CD4-positive, alpha-beta T cell treated with Interleukin-21 for 1 hour (primary cell): ENCODE measurements around the gene KCNH8.

Source experiments
- DNase-seq: peaks from one replicate; pipeline ENCODE4 v3.0.0-alpha.2; 2020

KCNH8 gene

GRCh38 chr3:19254784-19255338 is 106.6 kb downstream of the KCNH8 start:
- no peak for DNase-seq

DNA sequence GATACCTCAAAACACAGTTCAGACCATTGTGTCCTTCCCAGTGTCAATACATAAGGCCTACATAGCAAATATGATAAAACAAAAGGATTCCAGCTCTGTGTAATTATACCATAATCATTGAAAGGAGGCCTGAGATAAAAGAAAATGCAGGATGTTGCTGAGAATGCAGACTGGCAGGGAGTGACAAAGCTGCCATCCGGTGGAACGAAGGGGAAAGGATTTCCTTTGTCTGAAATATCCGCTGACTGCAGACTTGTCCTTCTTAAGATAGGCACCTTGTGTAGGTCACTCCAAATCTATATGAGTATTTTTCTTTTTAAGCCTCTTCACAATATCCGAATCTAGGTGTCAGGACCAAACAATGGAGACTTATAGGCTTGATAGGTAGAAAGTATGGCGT is 108.0 kb downstream of the KCNH8 start:
- DNase-seq, result no peak

DNA sequence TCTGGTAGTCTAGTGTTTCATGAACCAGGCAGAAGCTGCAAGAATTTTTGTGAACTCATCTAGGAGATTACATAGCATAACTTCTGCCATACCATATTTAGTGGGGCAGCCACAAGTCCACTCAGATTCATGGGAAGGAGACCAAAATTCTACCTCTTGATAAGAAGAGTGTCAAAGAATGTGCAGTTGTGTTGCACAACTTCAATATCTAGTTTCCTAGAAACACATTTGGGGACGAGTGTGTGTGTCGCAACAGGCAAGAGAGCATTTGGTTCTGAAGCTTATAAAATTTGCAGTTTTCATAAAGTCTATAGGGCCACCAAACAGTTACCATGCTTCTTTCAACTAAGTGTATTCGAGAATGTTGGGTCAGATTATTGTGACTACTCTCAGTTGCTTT is 115.3 kb downstream of the KCNH8 start:
- no peak for DNase-seq

GRCh38 chr3:19264424-19264823 is 116.1 kb downstream of the KCNH8 start:
- DNase-seq, result no peak

- no peak for DNase-seq
Measured at GRCh38 chr3:19267040-19267439, 118.7 kb downstream of the KCNH8 start.

DNA sequence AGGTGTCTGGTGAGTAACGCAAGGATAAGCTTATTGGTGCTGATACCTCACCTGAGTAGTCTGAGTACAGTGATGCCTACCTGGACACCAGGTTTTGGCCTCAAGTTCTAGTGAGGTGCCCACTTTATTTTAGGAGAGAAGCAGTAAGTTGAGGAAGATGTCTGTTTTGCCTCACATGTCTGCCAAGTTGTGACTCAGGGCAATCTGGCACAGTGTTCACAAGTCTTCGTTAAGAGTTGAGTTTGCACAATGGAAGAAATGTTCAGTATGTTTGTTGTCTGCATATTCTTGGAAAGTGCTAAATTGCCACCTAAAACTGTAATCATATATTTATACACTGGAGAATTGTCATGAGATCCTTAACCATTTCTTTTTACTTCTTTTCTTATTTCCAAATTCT is 122.2 kb downstream of the KCNH8 start:
- DNase-seq, result no peak

- DNase-seq, result no peak
Measured at GRCh38 chr3:19272296-19272695, 124.0 kb downstream of the KCNH8 start.

GRCh38 chr3:19273091-19273490 is 124.8 kb downstream of the KCNH8 start:
- DNase-seq, result no peak

- no peak for DNase-seq
Measured at GRCh38 chr3:19274576-19274975, 126.3 kb downstream of the KCNH8 start.

GRCh38 chr3:19284974-19285373 is 136.7 kb downstream of the KCNH8 start:
- no peak for DNase-seq

GRCh38 chr3:19293295-19293694 is 145.0 kb downstream of the KCNH8 start:
- DNase-seq, result no peak

GRCh38 chr3:19295208-19295607 is 146.9 kb downstream of the KCNH8 start:
- no peak for DNase-seq

DNA sequence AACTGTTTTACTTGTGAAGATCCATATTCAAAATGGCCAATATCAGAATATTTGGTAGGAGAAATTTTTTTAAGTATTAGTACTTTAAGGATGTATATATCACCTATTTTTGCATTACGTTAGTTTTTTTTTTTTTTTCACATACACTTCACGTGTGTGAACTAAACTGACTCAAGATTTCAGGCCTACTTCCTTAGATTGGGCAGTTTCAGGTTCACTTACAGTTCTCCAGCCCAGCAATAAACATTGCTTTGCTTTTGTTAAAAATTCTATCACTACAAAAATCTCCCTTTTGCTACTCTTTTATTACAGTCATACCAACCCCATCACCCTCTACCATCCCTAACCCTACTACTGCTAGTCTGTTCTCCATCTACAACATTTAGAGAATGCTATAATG is 183.6 kb downstream of the KCNH8 start:
- DNase-seq, result no peak

DNA sequence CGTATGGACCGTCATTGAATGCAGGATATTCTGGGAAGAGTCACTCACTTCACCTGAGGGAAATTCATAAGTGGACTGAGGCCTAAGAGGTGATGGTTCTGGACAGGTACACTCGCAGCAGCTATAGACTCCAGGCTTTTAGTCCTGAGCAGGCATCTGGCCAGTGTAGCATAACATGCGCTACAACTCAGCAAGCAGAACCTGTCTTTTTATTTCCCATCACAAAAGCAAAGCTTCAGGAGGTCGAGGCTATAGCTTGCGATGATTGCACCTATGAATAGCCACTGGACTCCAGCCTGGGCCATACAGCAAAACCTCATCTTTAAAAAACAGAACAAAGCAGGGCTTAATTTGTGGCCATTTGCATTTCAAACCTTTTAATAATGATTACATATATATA is 185.8 kb downstream of the KCNH8 start:
- no peak for DNase-seq

DNA sequence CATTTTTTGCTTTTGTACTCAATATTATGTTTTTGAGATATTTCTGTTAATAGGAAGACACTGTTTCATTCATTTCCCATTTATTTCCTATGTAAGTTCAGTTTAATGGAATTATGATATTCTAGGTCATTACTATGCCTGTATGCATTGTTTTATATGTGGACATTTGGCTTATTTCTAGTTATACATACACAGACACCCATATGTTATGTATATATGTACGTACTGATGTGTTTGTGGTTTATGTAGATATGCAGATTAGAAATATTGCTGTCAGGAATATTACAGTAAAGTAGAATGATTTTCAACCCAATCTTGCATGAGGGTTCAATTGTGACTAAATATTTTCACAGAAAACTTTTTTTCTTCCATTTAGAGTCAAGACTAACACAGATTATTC is 190.5 kb downstream of the KCNH8 start:
- DNase-seq, result no peak

DNA sequence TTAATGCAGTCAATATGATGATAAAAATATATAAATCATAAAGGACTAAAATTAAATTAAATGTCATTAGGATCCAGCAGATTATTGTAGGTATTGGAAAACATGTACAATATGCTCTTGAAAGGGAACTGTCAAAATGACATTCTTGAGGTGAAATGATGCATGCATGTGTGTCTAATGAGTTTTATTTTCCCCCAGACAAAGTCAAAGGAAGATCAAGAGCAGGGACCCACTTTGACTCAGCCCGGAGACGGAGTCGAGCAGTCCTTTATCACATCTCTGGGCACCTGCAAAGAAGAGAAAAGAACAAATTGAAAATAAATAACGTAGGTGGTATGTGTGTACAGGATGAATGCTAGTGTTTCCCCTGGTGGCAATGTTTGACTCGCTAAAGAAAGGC is 194.1 kb downstream of the KCNH8 start:
- no peak for DNase-seq

DNA sequence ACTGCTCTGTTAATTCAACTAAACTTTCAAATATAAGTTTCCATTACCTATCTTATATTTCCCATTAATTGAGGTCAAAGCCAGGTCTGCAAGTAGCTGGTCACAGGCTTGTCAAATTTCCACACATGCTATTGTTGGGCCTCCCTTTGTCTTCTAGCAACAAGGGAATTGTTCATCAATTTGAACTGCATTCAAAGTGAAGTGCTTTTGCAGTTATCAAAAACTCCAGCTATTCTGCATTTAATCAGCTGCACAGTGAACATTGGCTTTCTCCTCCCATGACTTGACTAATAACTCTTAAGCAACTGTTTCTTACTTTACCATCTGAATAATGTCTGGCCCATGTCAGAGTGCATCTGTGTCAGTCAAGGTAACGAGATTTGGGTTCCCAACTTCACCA is 198.4 kb downstream of the KCNH8 start:
- no peak for DNase-seq

DNA sequence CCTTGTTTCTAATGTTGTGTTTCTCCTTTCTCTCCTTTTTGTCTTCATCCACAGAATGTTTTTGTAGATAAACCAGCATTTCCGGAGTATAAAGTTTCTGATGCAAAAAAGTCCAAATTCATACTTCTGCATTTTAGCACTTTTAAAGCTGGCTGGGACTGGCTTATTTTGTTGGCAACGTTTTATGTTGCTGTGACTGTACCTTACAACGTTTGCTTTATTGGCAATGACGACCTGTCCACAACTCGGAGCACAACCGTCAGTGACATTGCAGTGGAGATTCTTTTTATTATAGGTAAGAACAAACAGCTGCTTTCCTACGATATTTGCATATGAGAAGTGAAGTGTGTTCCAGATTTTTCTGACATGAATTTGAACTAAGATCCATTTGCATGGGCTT is 199.4 kb downstream of the KCNH8 start:
- DNase-seq, result no peak

DNA sequence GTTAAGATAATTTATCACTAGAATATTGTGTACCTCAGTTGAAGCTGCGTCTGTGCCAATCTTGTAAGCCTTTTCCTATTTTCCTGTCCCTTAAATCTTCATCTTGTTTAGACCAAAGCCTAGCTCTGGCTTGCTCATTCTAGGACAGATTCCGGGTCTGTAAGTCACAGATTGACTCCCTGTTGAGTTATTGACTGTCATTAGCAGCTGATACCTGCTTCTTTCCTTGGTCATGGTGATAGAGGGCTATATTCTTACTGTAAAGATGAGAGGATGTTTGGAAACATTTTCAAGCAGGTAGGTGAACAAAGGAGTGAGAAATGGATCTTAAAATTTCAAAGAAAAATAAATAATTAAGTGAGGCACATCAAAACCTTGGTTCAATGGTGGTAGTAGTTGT is 200.2 kb downstream of the KCNH8 start:
- DNase-seq, result no peak

- peak; percentile 21 for DNase-seq
Measured at GRCh38 chr3:19348941-19349564, 200.7 kb downstream of the KCNH8 start.

DNA sequence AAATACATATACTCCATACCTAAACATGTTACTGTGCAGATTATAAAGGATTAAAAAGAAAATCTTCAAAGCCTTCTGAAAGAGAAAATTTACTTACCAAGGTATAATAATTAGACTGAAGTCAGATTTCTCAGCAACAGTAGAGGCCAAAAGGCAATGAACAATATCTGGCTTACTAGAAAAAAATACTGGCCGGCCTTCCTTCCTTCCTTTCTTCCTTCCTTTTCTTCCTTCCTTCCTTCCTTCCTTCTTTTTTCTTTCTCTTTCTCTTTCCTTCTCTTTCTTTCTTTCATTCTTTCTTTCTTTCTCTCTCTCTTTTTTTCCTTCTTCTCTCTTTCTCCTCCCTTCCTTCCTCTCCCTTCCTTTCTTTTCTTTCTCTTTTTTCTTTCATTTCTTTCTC is 209.6 kb downstream of the KCNH8 start:
- DNase-seq, result no peak

DNA sequence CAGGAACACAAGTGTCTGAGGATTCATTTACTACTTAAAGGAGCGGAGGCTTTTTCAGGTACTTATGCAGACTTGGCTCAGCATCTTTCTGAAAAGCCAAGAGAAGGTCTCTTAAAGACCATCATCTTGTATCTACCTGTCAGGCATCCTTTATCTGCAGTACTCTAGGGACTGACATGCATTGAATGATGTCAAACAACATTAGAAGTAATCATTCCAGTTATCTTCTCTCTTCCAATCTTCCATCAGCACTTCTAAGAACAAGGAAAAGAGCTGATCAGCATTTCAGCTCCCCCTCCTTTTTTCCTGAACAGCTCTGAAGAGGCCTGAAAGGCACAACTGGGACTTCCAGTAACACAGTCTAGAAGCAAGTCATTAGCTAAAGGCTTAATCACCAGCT is 214.8 kb downstream of the KCNH8 start:
- no peak for DNase-seq

DNA sequence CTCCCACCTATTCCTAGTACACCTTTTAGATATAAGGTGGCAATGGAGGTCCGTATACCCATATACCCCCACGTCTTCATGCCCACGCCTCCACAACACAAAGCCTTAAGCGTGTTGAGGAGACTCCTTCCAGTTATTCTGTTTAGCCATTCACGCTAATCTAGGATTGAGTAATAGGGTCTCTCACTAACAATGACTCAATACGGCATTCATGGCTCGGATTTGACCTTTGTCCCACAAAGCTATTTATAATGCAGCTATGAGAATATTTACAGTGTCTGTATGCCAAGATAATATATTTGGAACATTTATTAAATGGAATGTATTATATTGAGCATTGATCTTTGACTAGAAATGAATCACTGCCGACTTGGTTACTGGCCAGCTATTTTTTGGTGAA is 215.8 kb downstream of the KCNH8 start:
- no peak for DNase-seq

DNA sequence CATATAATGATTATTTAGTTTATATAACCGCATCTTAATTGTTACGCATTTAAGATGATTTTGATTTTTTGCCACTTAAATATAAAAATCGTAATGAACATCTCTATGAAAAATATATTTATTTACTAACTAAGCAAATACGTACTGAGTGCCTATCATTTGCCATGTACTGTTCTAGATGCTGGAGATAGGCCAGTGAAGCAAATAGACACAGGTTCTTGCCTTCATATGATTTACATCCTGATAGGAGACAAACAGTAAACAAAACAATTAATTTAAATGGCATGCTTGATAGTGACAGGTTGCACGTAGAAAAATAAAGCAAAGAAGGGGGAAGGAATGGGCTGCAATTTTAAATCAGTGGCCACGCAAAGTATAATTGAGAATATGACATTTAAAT is 217.2 kb downstream of the KCNH8 start:
- DNase-seq, result no peak

DNA sequence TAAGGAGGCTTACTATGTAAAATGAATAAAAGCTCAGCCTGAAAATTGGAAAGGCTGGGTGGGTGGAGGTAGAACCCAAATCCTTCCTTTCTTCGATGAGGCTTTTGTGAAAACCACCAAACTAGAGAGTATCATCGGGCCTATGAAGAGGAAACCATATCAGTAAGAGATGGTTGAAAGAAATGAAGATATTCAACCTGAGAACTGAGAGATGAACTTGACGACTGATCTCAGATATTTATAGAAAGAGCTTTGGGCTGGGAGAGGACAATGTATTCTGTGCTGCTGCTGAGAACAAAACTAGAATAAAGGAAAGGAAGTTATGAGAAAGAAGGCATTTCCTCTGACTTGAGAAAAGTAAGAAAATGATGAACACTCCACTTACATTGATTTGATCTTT is 236.6 kb downstream of the KCNH8 start:
- no peak for DNase-seq

DNA sequence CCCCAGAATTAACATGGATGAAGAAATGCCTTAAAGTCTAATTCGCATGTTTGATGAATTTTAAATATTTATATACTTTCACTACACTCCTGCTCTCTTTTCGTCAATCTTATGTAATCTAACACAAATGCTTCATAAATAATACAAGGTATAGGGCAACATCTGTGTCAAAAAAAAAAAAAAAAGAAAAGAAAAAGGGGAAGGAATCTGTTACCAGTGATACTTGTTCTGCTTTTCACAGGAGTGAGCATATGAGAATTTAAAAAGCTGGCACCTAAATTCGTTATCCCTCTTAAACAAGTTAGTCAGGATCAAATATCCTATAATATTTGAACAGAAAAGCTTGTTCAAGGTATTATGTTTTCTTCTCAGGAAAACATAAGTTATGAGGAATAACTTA is 243.8 kb downstream of the KCNH8 start:
- DNase-seq, result no peak
